Fibroblast of lung (primary cell): ENCODE results near the gene TSPAN10. TPM values are rescaled to one million over a fixed set of nuclear protein-coding genes. Genes with fewer than 3 reads are reported as not detected.

ENCODE experiments used
- DNase-seq, 2 donors: peaks; one replicate each; pipeline versions ENCODE4 v3.0.0 to v3.0.0-alpha.2; 2010; ENCODE audit warnings: low read depth in 2 of 2
- H2AFZ ChIP-seq: 2 replicates; pipeline ENCODE4 v1.5.1; 2012; ENCODE audit warnings: low read length, control low read depth, inconsistent platforms
- H3K27ac ChIP-seq: 2 replicates; pipeline ENCODE4 v1.5.1; 2011; ENCODE audit warnings: low read length, control low read depth; ENCODE audit not compliant: insufficient read depth
- H3K27me3 ChIP-seq: 2 replicates; pipeline ENCODE4 v1.5.1; 2011; ENCODE audit warnings: mild to moderate bottlenecking, low read length; ENCODE audit not compliant: control insufficient read depth, insufficient read depth
- H3K36me3 ChIP-seq: 2 replicates; pipeline ENCODE4 v1.5.1; 2011; ENCODE audit warnings: low read length; ENCODE audit not compliant: control insufficient read depth, insufficient read depth
- H3K4me1 ChIP-seq: 2 replicates; pipeline ENCODE4 v1.5.1; 2011; ENCODE audit warnings: low read length; ENCODE audit not compliant: control insufficient read depth, insufficient read depth; ENCODE audit errors: extremely low read depth
- H3K4me2 ChIP-seq: 2 replicates; pipeline ENCODE4 v1.5.1; 2011; ENCODE audit warnings: low read length, control low read depth; ENCODE audit not compliant: insufficient read depth; ENCODE audit errors: extremely low read depth
- H3K4me3 ChIP-seq, 4 experiments: fragments of 200-600 bp in 1 of 4; sonication (generic) in 1 of 4; replicated peaks in 1 of 4; 2 replicates each; pipeline ENCODE4 v1.5.1; 2011 to 2016; ENCODE audit warnings: low read length in 4 of 4, low read depth in 3 of 4, mild to moderate bottlenecking in 3 of 4, control low read depth in 2 of 4, inconsistent platforms in 1 of 4, mixed read lengths in 1 of 4; ENCODE audit not compliant: insufficient read depth in 1 of 4; ENCODE audit errors: control extremely low read depth in 1 of 4
- H3K79me2 ChIP-seq: 2 replicates; pipeline ENCODE4 v1.5.1; 2012; ENCODE audit warnings: mild to moderate bottlenecking, low read length, inconsistent platforms; ENCODE audit not compliant: control insufficient read depth, insufficient read depth
- H3K9ac ChIP-seq: 2 replicates; pipeline ENCODE4 v1.5.1; 2011; ENCODE audit warnings: mild to moderate bottlenecking, low read length, control low read depth; ENCODE audit not compliant: insufficient read depth
- H3K9me3 ChIP-seq: 2 replicates; pipeline ENCODE4 v1.5.1; 2012; ENCODE audit warnings: low read depth, low read length; ENCODE audit not compliant: control insufficient read depth, insufficient read depth
- H4K20me1 ChIP-seq: 2 replicates; pipeline ENCODE4 v1.5.1; 2011; ENCODE audit warnings: low read length; ENCODE audit not compliant: control insufficient read depth, insufficient read depth; ENCODE audit errors: extremely low read depth
- EZH2 ChIP-seq: IDR thresholded peaks from 2 replicates; pipeline ENCODE4 v1.5.1; 2012; ENCODE audit warnings: low read length, control low read depth, mild to moderate bottlenecking; ENCODE audit errors: missing control alignments
- polyA plus RNA-seq, 2 donors: library from polyadenylated mRNA; depleted of rRNA in 1 of 2; stranded (reverse) in 1 of 2; unstranded in 1 of 2; fragments of >200 nt; gene quantifications; 2 replicates each; pipeline ENCODE4 v1.2.1, GENCODE V29; 2011 to 2012; ENCODE audit warnings: missing spikeins in 1 of 2
- total RNA-seq: library from RNA; depleted of rRNA; stranded (reverse); fragments of >200 nt; gene quantifications from 2 replicates; pipeline ENCODE4 v1.2.1, GENCODE V29; 2014
- TF ChIP-seq, protein P1 (sequence below), 2 donors: IDR thresholded peaks in 1 of 2; conservative IDR thresholded peaks in 1 of 2; 1 replicate in 1 of 2; 2 replicates in 1 of 2; pipeline ENCODE4 v1.5.1; 2011 to 2012; ENCODE audit warnings: low read length in 2 of 2, control low read depth in 1 of 2, inconsistent platforms in 1 of 2, low read depth in 1 of 2, mild to moderate bottlenecking in 1 of 2

The TSPAN10 gene
- total and polyA plus RNA-seq, 2 donors (not counting 1 experiment from before 2014, with no cell fraction given), result 1.3 to 3.0 TPM

DNA sequence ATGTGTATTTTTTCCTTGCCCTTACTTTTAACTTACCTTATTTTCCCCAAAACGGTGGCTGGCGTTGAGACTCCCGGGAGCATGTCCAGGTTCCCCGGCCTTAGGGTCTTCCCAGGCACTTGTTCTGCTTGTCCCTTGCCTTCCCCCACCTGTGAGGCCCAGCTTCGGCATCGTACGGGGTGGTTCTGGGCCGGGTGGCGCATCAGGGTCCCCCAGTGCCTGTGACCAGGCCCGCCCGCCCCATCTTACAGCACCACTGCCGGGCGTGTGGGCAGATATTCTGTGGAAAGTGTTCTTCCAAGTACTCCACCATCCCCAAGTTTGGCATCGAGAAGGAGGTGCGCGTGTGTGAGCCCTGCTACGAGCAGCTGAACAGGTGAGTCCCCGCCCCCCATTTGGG is 54.2 kb downstream of the TSPAN10 start:
- Histone ChIP-seq H2AFZ (no peak overlapping the region), H3K79me2 (peaks cover 44% of the 10 kb centered on the region), H3K4me2 (no peak overlapping the region), H3K4me1 (no peaks in the 10 kb centered on the region), H3K36me3 (peaks cover 70% of the 10 kb centered on the region), H4K20me1 (no peaks in the 10 kb centered on the region), H3K27ac (no peak overlapping the region), H3K9me3 (no peaks in the 10 kb centered on the region), H3K4me3 (no peak overlapping the region), H3K27me3 (no peaks in the 10 kb centered on the region), H3K9ac (no peak overlapping the region)
- no peak for DNase-seq
- no peak for TF ChIP-seq EZH2
- TF ChIP-seq, protein P1, sequence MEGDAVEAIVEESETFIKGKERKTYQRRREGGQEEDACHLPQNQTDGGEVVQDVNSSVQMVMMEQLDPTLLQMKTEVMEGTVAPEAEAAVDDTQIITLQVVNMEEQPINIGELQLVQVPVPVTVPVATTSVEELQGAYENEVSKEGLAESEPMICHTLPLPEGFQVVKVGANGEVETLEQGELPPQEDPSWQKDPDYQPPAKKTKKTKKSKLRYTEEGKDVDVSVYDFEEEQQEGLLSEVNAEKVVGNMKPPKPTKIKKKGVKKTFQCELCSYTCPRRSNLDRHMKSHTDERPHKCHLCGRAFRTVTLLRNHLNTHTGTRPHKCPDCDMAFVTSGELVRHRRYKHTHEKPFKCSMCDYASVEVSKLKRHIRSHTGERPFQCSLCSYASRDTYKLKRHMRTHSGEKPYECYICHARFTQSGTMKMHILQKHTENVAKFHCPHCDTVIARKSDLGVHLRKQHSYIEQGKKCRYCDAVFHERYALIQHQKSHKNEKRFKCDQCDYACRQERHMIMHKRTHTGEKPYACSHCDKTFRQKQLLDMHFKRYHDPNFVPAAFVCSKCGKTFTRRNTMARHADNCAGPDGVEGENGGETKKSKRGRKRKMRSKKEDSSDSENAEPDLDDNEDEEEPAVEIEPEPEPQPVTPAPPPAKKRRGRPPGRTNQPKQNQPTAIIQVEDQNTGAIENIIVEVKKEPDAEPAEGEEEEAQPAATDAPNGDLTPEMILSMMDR (conservative IDR thresholded peaks at IDR 0.05 in 1 of 2, IDR thresholded peaks at IDR 0.05 in 1 of 2; ENCODE audit: low read depth in 1 of 2, low read length in 2 of 2), result no peak

DNA sequence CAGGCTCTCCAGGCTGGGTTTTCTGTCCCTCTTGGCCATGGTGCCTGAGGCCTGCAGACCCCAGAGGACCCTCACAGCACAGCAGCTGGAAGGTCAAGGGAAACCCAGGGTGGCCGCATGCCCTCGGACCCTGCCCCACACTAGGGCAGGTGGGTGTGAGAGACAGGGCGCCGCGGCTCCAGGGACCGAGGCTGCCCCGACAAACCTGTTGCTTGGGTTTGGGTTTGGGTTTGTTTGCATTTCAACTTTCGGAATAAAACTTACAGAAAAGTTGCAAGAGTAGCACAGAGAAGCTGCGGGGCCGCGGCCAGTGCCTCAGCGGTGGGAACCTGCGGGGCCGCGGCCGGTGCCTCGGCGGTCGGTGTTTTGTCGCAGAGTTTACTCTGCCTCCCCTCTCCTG is 54.6 kb downstream of the TSPAN10 start:
- TF ChIP-seq, protein P1 (conservative IDR thresholded peaks at IDR 0.05 in 1 of 2, IDR thresholded peaks at IDR 0.05 in 1 of 2; ENCODE audit: low read depth in 1 of 2, low read length in 2 of 2), result no peak
- TF ChIP-seq EZH2, result no peak
- no peaks in the 10 kb centered on the region for H3K27me3 ChIP-seq
- no peaks in the 10 kb centered on the region for H3K4me1 ChIP-seq
- no peak overlapping the region for H3K4me2 ChIP-seq
- DNase-seq, result no peak
- H4K20me1 ChIP-seq, result no peaks in the 10 kb centered on the region
- no peak overlapping the region for H3K4me3 ChIP-seq
- H3K79me2 ChIP-seq, result peaks cover 40% of the 10 kb centered on the region
- H3K36me3 ChIP-seq, result peaks cover 66% of the 10 kb centered on the region
- H2AFZ ChIP-seq, result no peak overlapping the region
- no peak overlapping the region for H3K27ac ChIP-seq
- no peak overlapping the region for H3K9ac ChIP-seq
- H3K9me3 ChIP-seq, result no peaks in the 10 kb centered on the region

DNA sequence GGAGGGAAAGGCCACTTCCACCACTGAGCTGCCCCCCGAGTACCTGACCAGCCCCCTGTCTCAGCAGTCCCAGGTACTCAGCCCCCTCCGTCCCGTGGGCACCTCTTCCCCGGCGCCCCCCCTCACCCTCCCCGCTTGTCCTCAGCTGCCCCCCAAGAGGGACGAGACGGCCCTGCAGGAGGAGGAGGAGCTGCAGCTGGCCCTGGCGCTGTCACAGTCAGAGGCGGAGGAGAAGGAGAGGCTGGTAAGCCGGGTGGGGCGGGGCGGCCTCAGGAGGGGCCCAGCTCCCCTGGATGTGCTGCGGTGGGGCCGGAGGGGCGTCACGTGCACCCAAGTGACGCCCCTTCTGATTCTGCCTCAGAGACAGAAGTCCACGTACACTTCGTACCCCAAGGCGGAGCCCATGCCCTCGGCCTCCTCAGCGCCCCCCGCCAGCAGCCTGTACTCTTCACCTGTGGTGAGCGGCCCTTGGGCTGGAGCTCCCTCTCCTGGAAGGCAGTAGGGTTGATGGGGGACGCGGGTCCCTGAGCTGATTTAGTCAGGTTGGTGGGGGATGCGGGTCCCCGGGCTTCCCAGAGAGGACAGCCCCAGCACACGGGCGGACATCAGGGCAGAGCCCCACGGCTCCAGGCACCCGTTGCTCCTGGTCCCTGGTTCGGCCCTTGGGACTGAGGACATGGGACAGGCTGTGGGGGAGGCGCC is 56.7 kb downstream of the TSPAN10 start:
- Histone ChIP-seq H3K4me3 (no peak overlapping the region), H3K27me3 (no peaks in the 10 kb centered on the region), H3K4me2 (no peak overlapping the region), H3K79me2 (peaks cover 36% of the 10 kb centered on the region), H4K20me1 (no peaks in the 10 kb centered on the region), H3K4me1 (no peaks in the 10 kb centered on the region), H3K27ac (no peak overlapping the region), H2AFZ (no peak overlapping the region), H3K36me3 (peaks cover 62% of the 10 kb centered on the region), H3K9ac (no peak overlapping the region), H3K9me3 (no peaks in the 10 kb centered on the region)
- DNase-seq, result no peak
- TF ChIP-seq EZH2, result no peak
- TF ChIP-seq, protein P1 (conservative IDR thresholded peaks at IDR 0.05 in 1 of 2, IDR thresholded peaks at IDR 0.05 in 1 of 2; ENCODE audit: low read depth in 1 of 2, low read length in 2 of 2), result no peak
